ENCODE data around the gene PLA1A.

The PLA1A gene

GRCh38 chr3:119637679-119638477, 40.2 kb downstream of the PLA1A start:
- no peak for DNase-seq (ENCODE audit: low spot score)

- no peak for DNase-seq (ENCODE audit: low spot score)
Measured at GRCh38 chr3:119639494-119640350, 42.0 kb downstream of the PLA1A start.

GRCh38 chr3:119641416-119641815, 43.7 kb downstream of the PLA1A start:
- DNase-seq (ENCODE audit: low spot score), result no peak

- no peak for DNase-seq (ENCODE audit: low spot score)
Measured at GRCh38 chr3:119642746-119643473, 45.2 kb downstream of the PLA1A start.

- no peak for DNase-seq (ENCODE audit: low spot score)
Measured at GRCh38 chr3:119643528-119643927, 45.8 kb downstream of the PLA1A start.

GRCh38 chr3:119644481-119644880, 46.8 kb downstream of the PLA1A start:
- DNase-seq (ENCODE audit: low spot score), result no peak

GRCh38 chr3:119645813-119646212, 48.1 kb downstream of the PLA1A start:
- no peak for DNase-seq (ENCODE audit: low spot score)

GRCh38 chr3:119647171-119647570, 49.5 kb downstream of the PLA1A start:
- no peak for DNase-seq (ENCODE audit: low spot score)

- no peak for DNase-seq (ENCODE audit: low spot score)
Measured at GRCh38 chr3:119647843-119648575, 50.3 kb downstream of the PLA1A start.

- no peak for DNase-seq (ENCODE audit: low spot score)
Measured at GRCh38 chr3:119649761-119650160, 52.1 kb downstream of the PLA1A start.

- DNase-seq (ENCODE audit: low spot score), result no peak
Measured at GRCh38 chr3:119652306-119653033, 54.8 kb downstream of the PLA1A start.

GRCh38 chr3:119653876-119654275, 56.2 kb downstream of the PLA1A start:
- DNase-seq (ENCODE audit: low spot score), result no peak

- no peak for DNase-seq (ENCODE audit: low spot score)
Measured at GRCh38 chr3:119657887-119658702, 60.4 kb downstream of the PLA1A start.

GRCh38 chr3:119658994-119659393, 61.3 kb downstream of the PLA1A start:
- no peak for DNase-seq (ENCODE audit: low spot score)

GRCh38 chr3:119659606-119660291, 62.1 kb downstream of the PLA1A start:
- no peak for DNase-seq (ENCODE audit: low spot score)

- DNase-seq (ENCODE audit: low spot score), result no peak
Measured at GRCh38 chr3:119660474-119661440, 63.1 kb downstream of the PLA1A start, which contains the start of gene POPDC2. TSS of gene POPDC2 (minus strand) at chr3:119660589. CDS start at chr3:119660423, 166 bp downstream.

- DNase-seq (ENCODE audit: low spot score), result no peak
Measured at GRCh38 chr3:119662604-119663373, 65.1 kb downstream of the PLA1A start.
